ENCODE results near the gene LRIG3.

DNA sequence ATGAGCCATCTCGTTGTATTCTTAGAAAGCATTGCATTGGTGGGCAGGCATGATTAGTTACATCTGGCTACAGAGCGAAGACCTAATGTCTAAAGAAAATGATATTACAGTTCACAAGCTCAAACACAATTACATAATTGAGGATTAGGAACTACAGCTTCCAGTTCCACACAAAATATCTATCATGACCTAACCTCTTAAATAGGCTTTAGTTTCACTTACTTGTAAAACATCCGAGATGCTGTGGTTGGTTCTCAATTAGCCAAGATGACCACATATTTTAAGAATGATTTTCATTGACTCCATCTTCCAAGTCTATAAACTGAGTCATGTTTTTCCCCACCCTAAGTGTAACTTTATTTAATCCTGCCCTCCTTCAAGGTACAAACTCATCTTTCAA lies 69.5 kb downstream of the LRIG3 start:
- TF ChIP-seq, protein P1, sequence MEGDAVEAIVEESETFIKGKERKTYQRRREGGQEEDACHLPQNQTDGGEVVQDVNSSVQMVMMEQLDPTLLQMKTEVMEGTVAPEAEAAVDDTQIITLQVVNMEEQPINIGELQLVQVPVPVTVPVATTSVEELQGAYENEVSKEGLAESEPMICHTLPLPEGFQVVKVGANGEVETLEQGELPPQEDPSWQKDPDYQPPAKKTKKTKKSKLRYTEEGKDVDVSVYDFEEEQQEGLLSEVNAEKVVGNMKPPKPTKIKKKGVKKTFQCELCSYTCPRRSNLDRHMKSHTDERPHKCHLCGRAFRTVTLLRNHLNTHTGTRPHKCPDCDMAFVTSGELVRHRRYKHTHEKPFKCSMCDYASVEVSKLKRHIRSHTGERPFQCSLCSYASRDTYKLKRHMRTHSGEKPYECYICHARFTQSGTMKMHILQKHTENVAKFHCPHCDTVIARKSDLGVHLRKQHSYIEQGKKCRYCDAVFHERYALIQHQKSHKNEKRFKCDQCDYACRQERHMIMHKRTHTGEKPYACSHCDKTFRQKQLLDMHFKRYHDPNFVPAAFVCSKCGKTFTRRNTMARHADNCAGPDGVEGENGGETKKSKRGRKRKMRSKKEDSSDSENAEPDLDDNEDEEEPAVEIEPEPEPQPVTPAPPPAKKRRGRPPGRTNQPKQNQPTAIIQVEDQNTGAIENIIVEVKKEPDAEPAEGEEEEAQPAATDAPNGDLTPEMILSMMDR (IDR thresholded peaks at IDR 0.05): no peak
- TF ChIP-seq POLR2A (IDR thresholded peaks at IDR 0.05): no peak

Measured in adrenal gland (tissue), 5 donors.